ENCODE measurements around the gene EID3.

- TF ChIP-seq TEAD1 (CRISPR knock-in tag; IDR thresholded peaks at IDR 0.05) (no peak), MLX (CRISPR knock-in tag; IDR thresholded peaks at IDR 0.05) (no peak), CTCF (IDR thresholded peaks at IDR 0.05) (no peak), IRF1 (CRISPR knock-in tag; IDR thresholded peaks at IDR 0.05) (no peak), ZNF219 (CRISPR knock-in tag; IDR thresholded peaks at IDR 0.05; ENCODE audit: borderline replicate concordance) (no peak)
Measured at GRCh38 chr12:104337030-104337558, 33.6 kb downstream of the EID3 start.

All from WTC11 (cell line).